Measurements from ENCODE around the gene ARHGAP22. TPM values are rescaled to one million over a fixed set of nuclear protein-coding genes. Genes with fewer than 3 reads are reported as not detected.
A peak's percentile ranks its signal among the peaks of the same experiment; 100 is the strongest.

ARHGAP22 gene
- total and polyA plus RNA-seq, 2 of the 4 experiments (the other 2 are of a cell fraction): 28.3 to 30.2 TPM

GRCh38 chr10:48634198-48634983 is 29.5 kb upstream of the ARHGAP22 start:
- ChIA-PET POLR2A (ENCODE audit: unreplicated experiment) (no interaction called here), CTCF (no interaction called here)
- intact Hi-C loops (cut with micrococcal nuclease): no loop called here
- Histone ChIP-seq H3K4ac (ENCODE audit: low read depth, low read length) (peak overlapping the region; percentile 17; the same call in 1 of the 2 replicates), H3K9me3 (ENCODE audit: control insufficient read depth, insufficient read depth, low read length) (no peaks in the 10 kb centered on the region), H2BK120ac (ENCODE audit: low read depth, low read length) (no peak overlapping the region), H3K79me1 (ENCODE audit: low read depth in 1 of 2, low read length in 2 of 2) (peaks cover 0 to 8% of the 10 kb centered on the region in 2 experiments; a peak in 1 of 4 replicates), H2BK20ac (ENCODE audit: low read depth, low read length) (no peak overlapping the region), H4K91ac (ENCODE audit: insufficient read depth, low read depth, low read length) (no peak overlapping the region), H2BK5ac (ENCODE audit: low read depth, low read length, poor library complexity, severe bottlenecking) (no peak overlapping the region), H3K4me2 (ENCODE audit: low read depth, low read length) (no peak overlapping the region), H2AK9ac (replicated peaks; ENCODE audit: low read depth, low read length, poor library complexity) (no peak overlapping the region), H2AK5ac (ENCODE audit: low read depth, low read length) (no peak overlapping the region), H3K23ac (ENCODE audit: low read depth, low read length) (no peak overlapping the region), H3K27me3 (ENCODE audit: control insufficient read depth, insufficient read depth, low read length) (no peaks in the 10 kb centered on the region), H4K8ac (ENCODE audit: low read depth in 2 of 2, low read length in 2 of 2) (no peak overlapping the region; a peak in 1 of 4 replicates), H3K56ac (ENCODE audit: extremely low read depth, insufficient read depth, low read length) (no peak overlapping the region), H4K20me1 (ENCODE audit: insufficient read depth, low read length) (no peaks in the 10 kb centered on the region), H3K4me3 (ENCODE audit: insufficient read depth, low read depth, low read length) (no peak overlapping the region), H3K9me1 (ENCODE audit: insufficient read depth, low read length) (no peaks in the 10 kb centered on the region), H3K18ac (ENCODE audit: low read depth, low read length) (no peak overlapping the region), H3K9ac (ENCODE audit: low read depth, low read length) (no peak overlapping the region), H3K36me3 (ENCODE audit: control insufficient read depth, insufficient read depth, low read length) (no peaks in the 10 kb centered on the region), H3K14ac (replicated peaks; ENCODE audit: low read depth, low read length) (no peak overlapping the region), H3K27ac (ENCODE audit: insufficient read depth, low read length) (no peak overlapping the region), H4K5ac (ENCODE audit: low read depth, low read length) (no peak overlapping the region), H2AFZ (replicated peaks; ENCODE audit: low read length, poor library complexity) (peak overlapping the region; percentile 48), H3K4me1 (ENCODE audit: control insufficient read depth, insufficient read depth, low read length) (peaks cover 2% of the 10 kb centered on the region; the same call in 1 of the 2 replicates), H2BK15ac (ENCODE audit: low read depth, low read length) (no peak overlapping the region)
- peak; percentile 87 for ATAC-seq (ENCODE audit: low read depth)
- dilution Hi-C loops (cut with HindIII; ENCODE audit: low sequenced_read_pairs, unreplicated experiment): no loop called here
- in situ Hi-C loops (cut with MboI; ENCODE audit: low sequenced_read_pairs): no loop called here
- WGBS, 2 experiments (ENCODE audit: extremely low coverage in 2 of 2, insufficient read length in 1 of 2): no CpG with 5 or more reads among the region's 5 CpGs
- no TSS peak for BruUV-seq (replicated peaks)
- DNase-seq: peak; percentile 69
- TF ChIP-seq RCOR1 (IDR thresholded peaks at IDR 0.05; ENCODE audit: insufficient replicate concordance, low read length) (no peak), CEBPB (IDR thresholded peaks at IDR 0.05; ENCODE audit: low read depth, low read length) (peak; percentile 69; the same call in 1 of the 2 replicates), MAFK (IDR thresholded peaks at IDR 0.05; ENCODE audit: low read depth, low read length) (peak; percentile 80), BHLHE40 (IDR thresholded peaks at IDR 0.05; ENCODE audit: low read depth, low read length) (no peak), MXI1 (IDR thresholded peaks at IDR 0.05; ENCODE audit: borderline replicate concordance, low read depth, low read length) (no peak), MAZ (IDR thresholded peaks at IDR 0.05; ENCODE audit: borderline replicate concordance, low read depth, low read length) (no peak), CHD1 (IDR thresholded peaks at IDR 0.05; ENCODE audit: low read depth, low read length) (no peak)

Data from IMR-90 (cell line).